Ovary (tissue), 9 donors: ENCODE measurements around the gene CSF1R. TPM values are rescaled to one million over a fixed set of nuclear protein-coding genes. Genes with fewer than 3 reads are reported as not detected.
"Not testable (repeated sequence)": the region's sequence is repeated elsewhere in the genome, so short reads cannot be mapped to it uniquely, and the experiment has no call there.

ENCODE experiments used
- DNase-seq, 5 donors: peaks; one replicate each; pipeline ENCODE4 v3.0.0-alpha.2; 2019 to 2020
- H3K27ac ChIP-seq, 2 donors: fragments of 200-600 bp; one replicate each; pipeline versions ENCODE4 v1.5.1 to v1.8.0; 2019 to 2022
- H3K27me3 ChIP-seq: fragments of 200-600 bp; one replicate; pipeline ENCODE4 v1.8.0; 2022
- H3K36me3 ChIP-seq: fragments of 200-600 bp; sonication (generic); one replicate; pipeline ENCODE4 v1.5.1; 2019
- H3K4me1 ChIP-seq: one replicate; pipeline ENCODE4 v1.8.1; 2013; ENCODE audit warnings: mild to moderate bottlenecking, moderate library complexity; ENCODE audit not compliant: insufficient read depth
- H3K4me3 ChIP-seq: fragments of 200-600 bp; sonication (generic); one replicate; pipeline ENCODE4 v1.5.1; 2017
- H3K9me3 ChIP-seq, 2 donors: fragments of 200-600 bp in 1 of 2; sonication (generic) in 1 of 2; one replicate each; pipeline versions ENCODE4 v1.5.1 to v1.8.1; 2013 to 2019; ENCODE audit warnings: mild to moderate bottlenecking in 1 of 2, moderate library complexity in 1 of 2
- CTCF ChIP-seq, 3 donors: fragments of 450-650 bp in 2 of 3; fragments of 200-600 bp in 1 of 3; IDR thresholded peaks; one replicate each; pipeline versions ENCODE4 v1.5.1 to v1.8.0; 2016 to 2022; ENCODE audit warnings: antibody characterized with exemption in 3 of 3, mild to moderate bottlenecking in 1 of 3
- EP300 ChIP-seq: sonication (generic); formaldehyde crosslinking; IDR thresholded peaks from one replicate; pipeline ENCODE4 v1.6.1; 2017; ENCODE audit warnings: antibody characterized with exemption
- POLR2A ChIP-seq: fragments of 450-650 bp; IDR thresholded peaks from one replicate; pipeline ENCODE4 v1.6.1; 2017; ENCODE audit warnings: antibody characterized with exemption, mild to moderate bottlenecking, moderate library complexity
- WGBS, 3 donors: extraction: QIAGEN DNeasy Blood & Tissue Kit in 1 of 3; methylation state at CpG; one replicate each; pipeline versions ENCODE4 v1.1.5 to v1.1.7; 2013 to 2017; 5-methylcytosine and 5-hydroxymethylcytosine counted together
- intact Hi-C, 4 donors: fragments of 100-400 bp; cut with DNase I; formaldehyde crosslinking; loops; one replicate each; pipeline versions ENCODE4 v1.11.0 to v1.15.1; 2022 to 2023
- polyA plus RNA-seq, 2 donors: library from polyadenylated mRNA; stranded (reverse); fragments of 200-250 nt in 1 of 2; fragments of 350-450 nt in 1 of 2; fragmentation: Illumina TruSeq in 1 of 2; extraction: RNeasy Lipid Tissue Mini Kit (QIAGEN cat#74804) in 1 of 2; gene quantifications; one replicate each; pipeline ENCODE4 v1.2.3, GENCODE V29; 2013 to 2014
- total RNA-seq, 7 donors: library from RNA; depleted of rRNA in 2 of 7; stranded (reverse); fragments of >200 nt in 2 of 7; fragmentation: NEBNext Ultra II Directional in 3 of 7; extraction: Animal tissue kit (Norgen Biotek cat#: 25700) in 3 of 7; gene quantifications; one replicate each; pipeline versions ENCODE4 v1.1.0 to v1.2.4, GENCODE V29; 2016 to 2023
- donor health status: DM: no; HTN: no; CAD: no; lungs with moderate emphysema.
- donor health status: DM: no; HTN: no; CAD: no.
- donor health status: Bipolar disorder and iron deficiency.
- donor health status: DM: yes; HTN: yes; CAD: no.
- donor health status: DM: no; HTN: no; CAD: no.
- donor health status: DM: yes; HTN: yes; CAD: no.

The CSF1R gene
- total and polyA plus RNA-seq, 9 donors: 7.6 to 41.9 (median 16.4) TPM

- no peaks in the 10 kb centered on the region for H3K27me3 ChIP-seq
- WGBS, 3 donors: 77 to 85% (median 78%) methylated on average over 3 of the region's 3 CpGs
- H3K4me1 ChIP-seq: no peaks in the 10 kb centered on the region
- TF ChIP-seq CTCF (IDR thresholded peaks at IDR 0.05): no peak
- no peak for TF ChIP-seq EP300
- no peak for TF ChIP-seq POLR2A
- no peak for DNase-seq
- H3K36me3 ChIP-seq: no peaks in the 10 kb centered on the region
- H3K27ac ChIP-seq: no peak overlapping the region
- H3K4me3 ChIP-seq: no peak overlapping the region
- no peaks in the 10 kb centered on the region for H3K9me3 ChIP-seq
- intact Hi-C loops: no loop called here
These were observed 5.9 kb upstream of the CSF1R start for GRCh38 chr5:150092159-150092787.

GRCh38 chr5:150085191-150085912 is 1.0 kb downstream of the CSF1R start:
- no peaks in the 10 kb centered on the region for H3K4me1 ChIP-seq
- no peak for DNase-seq
- H3K36me3 ChIP-seq: no peaks in the 10 kb centered on the region
- TF ChIP-seq EP300 (no peak), POLR2A (no peak)
- intact Hi-C loops: no loop called here
- no peak overlapping the region for H3K27ac ChIP-seq
- WGBS, 3 donors: 74 to 94% (median 89%) methylated on average over 7 of the region's 7 CpGs
- H3K27me3 ChIP-seq: no peaks in the 10 kb centered on the region
- H3K4me3 ChIP-seq: no peak overlapping the region
- H3K9me3 ChIP-seq: no peaks in the 10 kb centered on the region

GRCh38 chr5:150084754-150085153 is 1.6 kb downstream of the CSF1R start:
- H3K9me3 ChIP-seq, H3K4me3 ChIP-seq, H3K36me3 ChIP-seq, H3K27me3 ChIP-seq, H3K4me1 ChIP-seq, intact Hi-C loops, DNase-seq, H3K27ac ChIP-seq: not testable (repeated sequence)
- WGBS, 3 donors: 93 to 98% (median 93%) methylated on average over 6 of the region's 6 CpGs

- H3K27me3 ChIP-seq: no peaks in the 10 kb centered on the region
- no peak overlapping the region for H3K27ac ChIP-seq
- no peak for TF ChIP-seq CTCF (IDR thresholded peaks at IDR 0.05)
- no peak for TF ChIP-seq POLR2A
- TF ChIP-seq EP300: no peak
- no peaks in the 10 kb centered on the region for H3K36me3 ChIP-seq
- DNase-seq: no peak
- WGBS, 3 donors: 93% methylated on average over 6 of the region's 6 CpGs
- H3K4me1 ChIP-seq: no peaks in the 10 kb centered on the region
- H3K4me3 ChIP-seq: no peak overlapping the region
- no peaks in the 10 kb centered on the region for H3K9me3 ChIP-seq
- intact Hi-C loops: no loop called here
These were observed 3.5 kb downstream of the CSF1R start for GRCh38 chr5:150082889-150083288.

GRCh38 chr5:150082374-150082773 is 4.0 kb downstream of the CSF1R start:
- intact Hi-C loops: no loop called here
- DNase-seq: no peak
- 53 to 62% (median 60%) methylated on average over 3 of the region's 3 CpGs for WGBS, 3 donors

More at GRCh38 chr5:150082374-150082773, 4.0 kb downstream of the CSF1R start:
- Histone ChIP-seq H3K4me1 (no peaks in the 10 kb centered on the region), H3K9me3 (no peaks in the 10 kb centered on the region), H3K4me3 (no peak overlapping the region), H3K27me3 (no peaks in the 10 kb centered on the region), H3K27ac (no peak overlapping the region), H3K36me3 (no peaks in the 10 kb centered on the region)
- no peak for TF ChIP-seq POLR2A
- no peak for TF ChIP-seq EP300
- no peak for TF ChIP-seq CTCF (IDR thresholded peaks at IDR 0.05)
